Activated B cell treated with CpG ODN at 0.5 μM for 24 hours (primary cell): ENCODE measurements around the gene ARHGAP6. TPM values are rescaled to one million over a fixed set of nuclear protein-coding genes. Genes with fewer than 3 reads are reported as not detected.

ENCODE experiments used
- ATAC-seq: fragments of 200-7000 bp; cut with Tn5 transposase; one replicate; pipeline ENCODE4 v1.10.0; 2021; ENCODE audit warnings: low read depth, mild to moderate bottlenecking, moderate library complexity
- CTCF ChIA-PET: fragments of 350-600 bp; sonication (Branson Sonifier 250); formaldehyde crosslinking; loops from one replicate; lab custom pipeline; 2021; ENCODE audit warnings: antibody characterized with exemption; lab: Charles Lee
- POLR2A ChIA-PET: fragments of 350-600 bp; sonication (Branson Sonifier 250); formaldehyde crosslinking; loops from one replicate; lab custom pipeline; 2021; ENCODE audit warnings: antibody characterized with exemption; lab: Charles Lee
- DNase-seq: peaks from one replicate; pipeline ENCODE4 v3.0.0; 2022
- H3K27ac Mint-ChIP-seq: one replicate; pipeline ENCODE4 v1.8.0; 2020; ENCODE audit warnings: mixed read lengths
- H3K27me3 Mint-ChIP-seq: one replicate; pipeline ENCODE4 v1.8.0; 2021; ENCODE audit warnings: mixed read lengths
- H3K36me3 Mint-ChIP-seq: one replicate; pipeline ENCODE4 v1.8.0; 2021; ENCODE audit warnings: low read depth, mixed read lengths
- H3K4me1 Mint-ChIP-seq: one replicate; pipeline ENCODE4 v1.8.0; 2021; ENCODE audit warnings: mixed read lengths
- H3K4me3 Mint-ChIP-seq: one replicate; pipeline ENCODE4 v1.8.0; 2020; ENCODE audit warnings: mild to moderate bottlenecking, mixed read lengths
- H3K9me3 Mint-ChIP-seq: one replicate; pipeline ENCODE4 v1.8.0; 2020; ENCODE audit warnings: mixed read lengths
- CTCF ChIP-seq: fragments of 200-600 bp; IDR thresholded peaks from one replicate; pipeline ENCODE4 v1.8.0; 2022; ENCODE audit warnings: antibody characterized with exemption, mild to moderate bottlenecking
- intact Hi-C: fragments of 100-400 bp; cut with micrococcal nuclease; formaldehyde crosslinking; loops from one replicate; pipeline ENCODE4 v1.15.1; 2024
- total RNA-seq: library from RNA; stranded (reverse); gene quantifications from 2 replicates; pipeline ENCODE4 v1.2.3, GENCODE V29; 2022

The ARHGAP6 gene
- total RNA-seq, 1 donor from 2014 or later, result 0.42 TPM

DNA sequence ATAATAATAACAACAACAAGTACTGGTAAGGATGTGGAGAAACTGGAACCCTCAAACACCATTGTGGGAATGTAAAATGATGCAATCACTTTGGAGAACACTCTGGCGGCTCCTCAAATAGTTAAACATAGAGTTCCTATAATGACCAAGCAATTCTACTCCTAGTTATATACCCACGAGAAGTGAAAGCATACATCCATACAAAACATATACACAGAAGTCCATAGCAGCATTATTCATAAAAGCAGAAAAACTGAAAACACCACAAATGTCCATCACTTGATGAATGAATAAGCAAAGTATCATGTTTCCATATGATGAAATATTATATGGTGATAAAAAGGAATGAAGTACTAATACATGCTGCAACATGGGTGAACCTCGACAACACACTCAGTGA, 255.8 kb downstream of the ARHGAP6 start:
- TF ChIP-seq CTCF, result no peak
- peaks cover 4% of the 10 kb centered on the region for H3K4me1 Mint-ChIP-seq
- no peaks in the 10 kb centered on the region for H3K27me3 Mint-ChIP-seq
- POLR2A ChIA-PET, result no interaction called here
- no peak for ATAC-seq
- CTCF ChIA-PET, result no interaction called here
- no peak for DNase-seq
- intact Hi-C loops, result no loop called here
- H3K36me3 Mint-ChIP-seq, result no peaks in the 10 kb centered on the region
- no peaks in the 10 kb centered on the region for H3K9me3 Mint-ChIP-seq
- no peak overlapping the region for H3K4me3 Mint-ChIP-seq
- no peak overlapping the region for H3K27ac Mint-ChIP-seq

DNA sequence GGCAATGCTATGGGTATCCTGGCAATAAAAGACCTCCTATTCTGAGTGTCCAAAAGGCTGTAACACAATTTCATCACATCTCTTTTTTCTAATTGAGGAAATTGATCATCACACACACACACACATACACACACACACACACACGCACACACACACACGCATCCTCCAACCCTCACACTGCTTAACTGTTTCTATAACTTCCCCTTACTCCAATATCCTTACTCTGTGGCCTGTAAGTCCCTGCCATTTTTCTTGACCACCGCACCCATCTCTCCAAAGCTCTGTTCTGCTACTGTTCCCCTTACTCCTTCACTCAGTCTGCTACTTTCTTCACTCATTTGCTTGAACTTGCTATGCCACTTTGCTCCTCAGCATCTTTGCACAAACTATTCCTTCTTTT, 256.9 kb downstream of the ARHGAP6 start:
- ChIA-PET CTCF (no interaction called here), POLR2A (no interaction called here)
- intact Hi-C loops, result no loop called here
- Mint-ChIP-seq H3K9me3 (no peaks in the 10 kb centered on the region), H3K27ac (no peak overlapping the region), H3K27me3 (no peaks in the 10 kb centered on the region), H3K4me1 (peaks cover 4% of the 10 kb centered on the region), H3K4me3 (no peak overlapping the region), H3K36me3 (no peaks in the 10 kb centered on the region)
- DNase-seq (no peak), ATAC-seq (no peak)
- TF ChIP-seq CTCF, result no peak

GRCh38 chrX:11408109-11408405, 257.7 kb downstream of the ARHGAP6 start:
- Mint-ChIP-seq H3K9me3 (no peaks in the 10 kb centered on the region), H3K4me1 (peaks cover 4% of the 10 kb centered on the region), H3K36me3 (no peaks in the 10 kb centered on the region), H3K27ac (no peak overlapping the region), H3K27me3 (no peaks in the 10 kb centered on the region), H3K4me3 (no peak overlapping the region)
- no peak for TF ChIP-seq CTCF
- CTCF ChIA-PET, result no interaction called here
- intact Hi-C loops, result no loop called here
- no peak for DNase-seq
- POLR2A ChIA-PET, result no interaction called here
- ATAC-seq, result no peak

DNA sequence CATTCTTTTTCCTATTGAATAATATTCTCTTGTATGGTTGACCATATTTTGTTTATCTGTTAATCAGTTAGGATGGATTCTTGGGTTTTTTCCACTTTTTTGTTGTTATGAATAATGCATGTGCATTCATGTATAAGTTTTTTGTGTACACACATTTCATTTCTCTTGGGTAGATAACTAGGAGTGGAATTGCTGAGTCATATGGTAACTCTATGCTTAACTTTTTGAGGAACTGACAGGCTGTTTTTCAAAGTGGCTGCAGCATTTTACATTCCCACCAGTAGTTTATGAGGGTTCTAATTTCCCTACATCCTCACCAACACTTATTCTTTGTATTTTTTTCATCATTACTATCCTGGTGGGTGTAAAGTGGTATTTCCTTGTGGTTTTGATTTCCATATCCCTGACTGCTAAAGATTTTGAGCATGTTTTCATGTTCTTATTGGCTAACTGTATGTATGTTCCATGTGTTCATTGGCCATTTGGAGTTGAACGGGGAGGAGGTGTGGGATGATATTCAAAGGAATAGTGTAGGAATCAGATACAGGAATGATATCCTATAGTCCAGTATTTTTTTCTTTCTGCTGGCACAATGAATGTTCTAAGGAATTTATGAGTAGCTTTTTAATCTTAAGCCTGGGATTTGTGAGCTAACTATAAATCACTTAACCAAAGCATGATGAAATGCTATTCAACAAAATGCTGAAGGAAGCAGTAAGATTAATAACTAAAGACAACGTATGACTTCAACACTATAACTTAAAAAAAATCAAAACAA, 258.2 kb downstream of the ARHGAP6 start:
- CTCF ChIA-PET, result no interaction called here
- H3K36me3 Mint-ChIP-seq, result no peaks in the 10 kb centered on the region
- no peak overlapping the region for H3K27ac Mint-ChIP-seq
- intact Hi-C loops, result no loop called here
- no peak for TF ChIP-seq CTCF
- DNase-seq (no peak), ATAC-seq (no peak)
- H3K9me3 Mint-ChIP-seq, result no peaks in the 10 kb centered on the region
- peaks cover 4% of the 10 kb centered on the region for H3K4me1 Mint-ChIP-seq
- no peak overlapping the region for H3K4me3 Mint-ChIP-seq
- H3K27me3 Mint-ChIP-seq, result no peaks in the 10 kb centered on the region
- POLR2A ChIA-PET, result no interaction called here

DNA sequence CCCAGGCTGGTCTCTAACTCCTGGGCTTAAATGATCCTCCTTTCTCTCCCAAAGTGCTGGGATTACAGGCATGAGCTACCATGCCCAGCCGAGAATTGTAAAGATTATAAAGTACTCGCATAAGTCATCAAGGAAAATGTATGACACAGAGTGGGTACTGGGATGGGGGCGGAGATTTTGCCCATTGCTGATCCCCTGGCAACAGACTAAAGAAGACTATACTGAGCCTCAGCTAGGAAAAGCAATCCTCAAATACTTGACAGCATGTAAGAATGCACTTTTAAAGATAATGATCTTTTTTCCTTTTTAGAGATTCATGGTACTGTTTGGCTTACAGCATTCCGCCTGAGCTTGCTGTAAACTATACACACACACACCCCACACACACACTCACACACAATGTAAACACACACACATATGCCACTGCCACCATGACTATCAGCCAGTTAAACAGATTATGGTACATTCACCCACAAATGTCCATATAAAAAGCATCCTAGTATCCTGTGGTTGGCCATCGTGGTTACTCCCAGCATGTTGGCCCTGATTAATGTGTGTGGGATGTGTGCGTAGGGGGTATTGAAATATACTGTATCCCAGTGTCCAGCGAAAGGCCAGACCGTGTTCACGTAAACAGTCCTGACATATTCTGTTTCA, 259.5 kb downstream of the ARHGAP6 start:
- no peak for TF ChIP-seq CTCF
- Mint-ChIP-seq H3K27ac (no peak overlapping the region), H3K9me3 (no peaks in the 10 kb centered on the region), H3K27me3 (no peaks in the 10 kb centered on the region), H3K4me3 (no peak overlapping the region), H3K36me3 (no peaks in the 10 kb centered on the region), H3K4me1 (peaks cover 4% of the 10 kb centered on the region)
- ATAC-seq (no peak), DNase-seq (no peak)
- ChIA-PET CTCF (no interaction called here), POLR2A (no interaction called here)
- intact Hi-C loops, result no loop called here
